HepG2 (cell line): Measurements from ENCODE around the gene DYNC2LI1. TPM values are rescaled to one million over a fixed set of nuclear protein-coding genes. Genes with fewer than 3 reads are reported as not detected.

ENCODE experiments used
- ATAC-seq: fragments of 200-7000 bp; cut with Tn5 transposase; 3 replicates; pipeline ENCODE4 v1.9.1; 2020; ENCODE audit warnings: mild to moderate bottlenecking, moderate library complexity
- BruUV-seq: library from RNA; stranded (reverse); fragments of 400-500 nt; replicated peaks from 2 replicates; lab custom pipeline; 2021; lab: Mats Ljungman, UMichigan
- CTCF ChIA-PET: fragments of 300-600 bp; formaldehyde crosslinking; extraction: SDS; loops from one replicate; lab custom pipeline; 2021; ENCODE audit warnings: low total read pairs, inconsistent platforms, low intra/inter-chr PET ratio; lab: Yijun Ruan, JAX
- POLR2A ChIA-PET: fragments of 350-600 bp; sonication (Branson Sonifier 250); formaldehyde crosslinking; loops from one replicate; lab custom pipeline; 2020; ENCODE audit warnings: antibody characterized with exemption, inconsistent platforms; lab: Yijun Ruan, JAX
- DNase-seq: peaks from one replicate; pipeline ENCODE4 v3.0.0-alpha.2; 2015; ENCODE audit warnings: low spot score
- FAIRE-seq: peaks from 3 replicates; lab custom pipeline; 2011; peaks lifted over from hg19 to GRCh38; lab: Jason Lieb, UNC
- H2AFZ ChIP-seq: one replicate; pipeline ENCODE4 v1.6.1; 2011; ENCODE audit warnings: low read length, inconsistent platforms
- H3K27ac ChIP-seq: fragments of 300-600 bp; 3 replicates; pipeline ENCODE4 v1.8.0; 2011; ENCODE audit warnings: mixed run types, mild to moderate bottlenecking, mixed read lengths, low read length, inconsistent platforms; ENCODE audit not compliant: insufficient read depth; ENCODE audit errors: extremely low read length
- H3K27me3 ChIP-seq, 2 experiments: fragments of 200-600 bp in 1 of 2; 2 replicates in 1 of 2; 3 replicates in 1 of 2; pipeline versions ENCODE4 v1.6.0 to v1.8.0; 2011; ENCODE audit warnings: low read length in 2 of 2, mild to moderate bottlenecking in 2 of 2, moderate library complexity in 2 of 2, inconsistent platforms in 1 of 2; ENCODE audit not compliant: insufficient read depth in 2 of 2, control insufficient read depth in 1 of 2
- H3K36me3 ChIP-seq, 2 experiments: fragments of 200-600 bp in 1 of 2; replicated peaks in 1 of 2; 2 replicates in 1 of 2; 3 replicates in 1 of 2; pipeline versions ENCODE4 v1.5.1 to v1.8.0; 2011; ENCODE audit warnings: low read length in 2 of 2, inconsistent platforms in 1 of 2; ENCODE audit not compliant: insufficient read depth in 2 of 2, control insufficient read depth in 1 of 2
- H3K4me1 ChIP-seq: 2 replicates; pipeline ENCODE4 v1.5.1; 2012; ENCODE audit warnings: low read length, inconsistent platforms; ENCODE audit not compliant: insufficient read depth
- H3K4me2 ChIP-seq: 2 replicates; pipeline ENCODE4 v1.6.0; 2011; ENCODE audit warnings: low read depth, low read length, inconsistent platforms
- H3K4me3 ChIP-seq, 3 experiments: fragments of 200-600 bp in 1 of 3; sonication (generic), shearing (Covaris generic) in 1 of 3; replicated peaks in 1 of 3; 2 replicates each; pipeline ENCODE4 v1.5.1; 2011 to 2016; ENCODE audit warnings: low read length in 3 of 3, inconsistent platforms in 2 of 3, low read depth in 2 of 3, mild to moderate bottlenecking in 2 of 3, control low read depth in 1 of 3, mixed read lengths in 1 of 3; ENCODE audit not compliant: insufficient read depth in 1 of 3
- H3K79me2 ChIP-seq: one replicate; pipeline ENCODE4 v1.6.1; 2011; ENCODE audit warnings: low read length, inconsistent platforms; ENCODE audit not compliant: insufficient read depth
- H3K9ac ChIP-seq: 2 replicates; pipeline ENCODE4 v1.6.0; 2011; ENCODE audit warnings: mild to moderate bottlenecking, low read depth, low read length, inconsistent platforms; ENCODE audit not compliant: insufficient read depth
- H3K9me3 ChIP-seq: 2 replicates; pipeline ENCODE4 v1.5.1; 2012; ENCODE audit warnings: mild to moderate bottlenecking, low read length
- H4K20me1 ChIP-seq: 2 replicates; pipeline ENCODE4 v1.6.0; 2011; ENCODE audit warnings: inconsistent platforms, mild to moderate bottlenecking, low read length, moderate library complexity; ENCODE audit not compliant: insufficient read depth
- ASH2L ChIP-seq: fragments of 300-600, 200-600 bp; sonication (generic); IDR thresholded peaks from 2 replicates; pipeline ENCODE4 v1.7.0; 2017; ENCODE audit warnings: low read depth, mild to moderate bottlenecking, moderate library complexity, mixed read lengths, low read length; ENCODE audit not compliant: insufficient read length
- GATAD2A ChIP-seq: IDR thresholded peaks from 2 replicates; pipeline ENCODE4 v1.6.1; 2016
- NCOA5 ChIP-seq: sonication (generic); formaldehyde crosslinking; IDR thresholded peaks from 2 replicates; pipeline ENCODE4 v1.4.0; 2020; ENCODE audit warnings: missing genetic modification reagents
- RAD21 ChIP-seq: fragments of 450-650 bp; formaldehyde crosslinking; IDR thresholded peaks from 2 replicates; pipeline ENCODE4 v1.5.0; 2020; ENCODE audit warnings: mild to moderate bottlenecking
- ZNF101 ChIP-seq: sonication (generic); formaldehyde crosslinking; IDR thresholded peaks from 2 replicates; pipeline ENCODE4 v1.4.0; 2020; ENCODE audit warnings: mild to moderate bottlenecking, low read depth, missing genetic modification reagents, borderline replicate concordance
- ZNF20 ChIP-seq: sonication (generic); formaldehyde crosslinking; IDR thresholded peaks from 2 replicates; pipeline ENCODE4 v1.4.0; 2020; ENCODE audit warnings: mild to moderate bottlenecking, moderate library complexity, missing genetic modification reagents
- ZNF343 ChIP-seq: sonication (generic); formaldehyde crosslinking; IDR thresholded peaks from 2 replicates; pipeline ENCODE4 v1.4.0; 2020; ENCODE audit warnings: mild to moderate bottlenecking, missing genetic modification reagents
- ZNF577 ChIP-seq: sonication (generic); formaldehyde crosslinking; IDR thresholded peaks from 2 replicates; pipeline ENCODE4 v1.4.0; 2020; ENCODE audit warnings: mild to moderate bottlenecking, low read depth, missing genetic modification reagents, borderline replicate concordance
- ZNF605 ChIP-seq: sonication (generic); formaldehyde crosslinking; IDR thresholded peaks from 2 replicates; pipeline ENCODE4 v1.8.0; 2022; ENCODE audit warnings: mild to moderate bottlenecking, missing genetic modification reagents
- ZNF792 ChIP-seq: IDR thresholded peaks from 2 replicates; pipeline ENCODE4 v1.6.1; 2016
- in situ Hi-C: cut with HindIII; loops from 2 replicates; pipeline ENCODE4 v1.10.0; 2017; ENCODE audit warnings: low pct_unique_long_range_greater_than_20kb; ENCODE audit not compliant: extremely low pct_ligation_motif_present
- intact Hi-C: fragments of 100-400 bp; cut with micrococcal nuclease; formaldehyde crosslinking; loops from one replicate; pipeline ENCODE4 v1.10.0; 2022; ENCODE audit not compliant: unreplicated experiment
- polyA plus RNA-seq, 8 experiments: library from polyadenylated mRNA; depleted of rRNA in 3 of 8; stranded (reverse) in 7 of 8; unstranded in 1 of 8; fragments of >200 nt; fragmentation: Illumina TruSeq in 4 of 8; extraction: Trizol in 4 of 8; gene quantifications; 2 replicates each; pipeline versions ENCODE4 v1.2.1 to v1.2.3, GENCODE V29; 2011 to 2016; ENCODE audit warnings: low read depth in 4 of 8, missing spikeins in 1 of 8, mixed read lengths in 1 of 8; ENCODE audit not compliant: insufficient read depth in 1 of 8
- total RNA-seq, 5 experiments: library from RNA; depleted of rRNA; stranded (reverse); fragments of >200 nt; fragmentation: Illumina TruSeq; extraction: Trizol; gene quantifications; 2 replicates each; pipeline ENCODE4 v1.2.3, GENCODE V29; 2016; ENCODE audit warnings: low read depth in 1 of 5
- TF ChIP-seq, protein P1 (sequence below), 2 experiments: sonication (generic) in 1 of 2; formaldehyde crosslinking in 1 of 2; IDR thresholded peaks; 2 replicates each; pipeline versions ENCODE4 v1.4.0 to v1.6.1; 2016 to 2020; ENCODE audit warnings: borderline replicate concordance in 1 of 2, low read depth in 1 of 2, mild to moderate bottlenecking in 1 of 2, missing genetic modification reagents in 1 of 2
- TF ChIP-seq, protein P2 (sequence below): fragments of 450-650 bp; IDR thresholded peaks from 2 replicates; pipeline ENCODE4 v1.6.1; 2017; ENCODE audit warnings: mild to moderate bottlenecking
- TF ChIP-seq, protein P3 (sequence below): sonication (generic); formaldehyde crosslinking; IDR thresholded peaks from 2 replicates; pipeline ENCODE4 v1.4.0; 2020; ENCODE audit warnings: missing genetic modification reagents, borderline replicate concordance
- TF ChIP-seq, protein P4 (sequence below): sonication (generic); formaldehyde crosslinking; IDR thresholded peaks from 2 replicates; pipeline ENCODE4 v1.4.0; 2020; ENCODE audit warnings: missing genetic modification reagents, mild to moderate bottlenecking, borderline replicate concordance

Gene DYNC2LI1
- total and polyA plus RNA-seq, 2 of the 13 experiments (the other 11 are each of a cell fraction or from before 2014, with no cell fraction given) = 16.9 to 23.2 TPM

DNA sequence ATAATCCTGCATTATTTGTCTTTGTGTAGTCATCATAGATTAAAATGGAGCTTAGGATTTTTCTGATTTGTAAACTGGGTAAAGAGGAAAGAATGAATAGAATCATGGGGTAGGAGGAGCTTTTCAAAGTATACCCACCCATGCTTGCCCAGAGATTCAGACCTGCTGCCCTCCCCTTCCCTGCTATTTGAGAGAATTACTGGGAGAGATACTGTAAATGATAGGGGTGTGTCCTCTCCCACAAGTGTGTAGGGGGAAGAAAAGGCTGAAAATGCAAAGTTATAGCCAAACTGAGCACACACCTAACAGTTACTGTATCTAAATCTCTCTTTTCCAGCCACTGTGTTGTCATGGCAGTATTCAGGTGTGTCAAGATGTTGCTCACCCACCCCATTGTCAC lies 21.5 kb upstream of the DYNC2LI1 start:
- Histone ChIP-seq H3K27me3 (no peaks in the 10 kb centered on the region), H3K36me3 (no peaks in the 10 kb centered on the region), H2AFZ (no peak overlapping the region), H3K4me3 (no peak overlapping the region), H4K20me1 (no peaks in the 10 kb centered on the region), H3K27ac (no peak overlapping the region), H3K9me3 (no peaks in the 10 kb centered on the region), H3K4me1 (no peaks in the 10 kb centered on the region), H3K4me2 (no peak overlapping the region), H3K79me2 (no peaks in the 10 kb centered on the region), H3K9ac (no peak overlapping the region)
- no peak for DNase-seq
- ChIA-PET POLR2A (interaction anchor here (1.0 kb wide), 1 partner anchor 12 kb away, joined by 3 read pairs; no protein-coding TSS in a partner anchor), CTCF (no interaction called here)
- ATAC-seq = no peak
- no peak for FAIRE-seq
- intact Hi-C loops (no loop called here), in situ Hi-C loops (no loop called here)
- no TSS peak for BruUV-seq
- TF ChIP-seq GATAD2A (CRISPR knock-in tag) (no peak), ZNF101 (CRISPR knock-in tag) (no peak), ZNF577 (no peak), ASH2L (no peak), ZNF20 (CRISPR knock-in tag) (no peak), NCOA5 (CRISPR knock-in tag) (no peak), ZNF605 (CRISPR knock-in tag) (no peak), ZNF343 (CRISPR knock-in tag) (no peak), RAD21 (no peak), ZNF792 (CRISPR knock-in tag) (no peak)
- TF ChIP-seq, protein P1, sequence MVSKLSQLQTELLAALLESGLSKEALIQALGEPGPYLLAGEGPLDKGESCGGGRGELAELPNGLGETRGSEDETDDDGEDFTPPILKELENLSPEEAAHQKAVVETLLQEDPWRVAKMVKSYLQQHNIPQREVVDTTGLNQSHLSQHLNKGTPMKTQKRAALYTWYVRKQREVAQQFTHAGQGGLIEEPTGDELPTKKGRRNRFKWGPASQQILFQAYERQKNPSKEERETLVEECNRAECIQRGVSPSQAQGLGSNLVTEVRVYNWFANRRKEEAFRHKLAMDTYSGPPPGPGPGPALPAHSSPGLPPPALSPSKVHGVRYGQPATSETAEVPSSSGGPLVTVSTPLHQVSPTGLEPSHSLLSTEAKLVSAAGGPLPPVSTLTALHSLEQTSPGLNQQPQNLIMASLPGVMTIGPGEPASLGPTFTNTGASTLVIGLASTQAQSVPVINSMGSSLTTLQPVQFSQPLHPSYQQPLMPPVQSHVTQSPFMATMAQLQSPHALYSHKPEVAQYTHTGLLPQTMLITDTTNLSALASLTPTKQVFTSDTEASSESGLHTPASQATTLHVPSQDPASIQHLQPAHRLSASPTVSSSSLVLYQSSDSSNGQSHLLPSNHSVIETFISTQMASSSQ (IDR thresholded peaks at IDR 0.05; ENCODE audit: low read depth) = no peak
- TF ChIP-seq, protein P1 (CRISPR knock-in tag; IDR thresholded peaks at IDR 0.05; ENCODE audit: borderline replicate concordance) = no peak
- TF ChIP-seq, protein P2, sequence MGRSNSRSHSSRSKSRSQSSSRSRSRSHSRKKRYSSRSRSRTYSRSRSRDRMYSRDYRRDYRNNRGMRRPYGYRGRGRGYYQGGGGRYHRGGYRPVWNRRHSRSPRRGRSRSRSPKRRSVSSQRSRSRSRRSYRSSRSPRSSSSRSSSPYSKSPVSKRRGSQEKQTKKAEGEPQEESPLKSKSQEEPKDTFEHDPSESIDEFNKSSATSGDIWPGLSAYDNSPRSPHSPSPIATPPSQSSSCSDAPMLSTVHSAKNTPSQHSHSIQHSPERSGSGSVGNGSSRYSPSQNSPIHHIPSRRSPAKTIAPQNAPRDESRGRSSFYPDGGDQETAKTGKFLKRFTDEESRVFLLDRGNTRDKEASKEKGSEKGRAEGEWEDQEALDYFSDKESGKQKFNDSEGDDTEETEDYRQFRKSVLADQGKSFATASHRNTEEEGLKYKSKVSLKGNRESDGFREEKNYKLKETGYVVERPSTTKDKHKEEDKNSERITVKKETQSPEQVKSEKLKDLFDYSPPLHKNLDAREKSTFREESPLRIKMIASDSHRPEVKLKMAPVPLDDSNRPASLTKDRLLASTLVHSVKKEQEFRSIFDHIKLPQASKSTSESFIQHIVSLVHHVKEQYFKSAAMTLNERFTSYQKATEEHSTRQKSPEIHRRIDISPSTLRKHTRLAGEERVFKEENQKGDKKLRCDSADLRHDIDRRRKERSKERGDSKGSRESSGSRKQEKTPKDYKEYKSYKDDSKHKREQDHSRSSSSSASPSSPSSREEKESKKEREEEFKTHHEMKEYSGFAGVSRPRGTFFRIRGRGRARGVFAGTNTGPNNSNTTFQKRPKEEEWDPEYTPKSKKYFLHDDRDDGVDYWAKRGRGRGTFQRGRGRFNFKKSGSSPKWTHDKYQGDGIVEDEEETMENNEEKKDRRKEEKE = no peak
- TF ChIP-seq, protein P3, sequence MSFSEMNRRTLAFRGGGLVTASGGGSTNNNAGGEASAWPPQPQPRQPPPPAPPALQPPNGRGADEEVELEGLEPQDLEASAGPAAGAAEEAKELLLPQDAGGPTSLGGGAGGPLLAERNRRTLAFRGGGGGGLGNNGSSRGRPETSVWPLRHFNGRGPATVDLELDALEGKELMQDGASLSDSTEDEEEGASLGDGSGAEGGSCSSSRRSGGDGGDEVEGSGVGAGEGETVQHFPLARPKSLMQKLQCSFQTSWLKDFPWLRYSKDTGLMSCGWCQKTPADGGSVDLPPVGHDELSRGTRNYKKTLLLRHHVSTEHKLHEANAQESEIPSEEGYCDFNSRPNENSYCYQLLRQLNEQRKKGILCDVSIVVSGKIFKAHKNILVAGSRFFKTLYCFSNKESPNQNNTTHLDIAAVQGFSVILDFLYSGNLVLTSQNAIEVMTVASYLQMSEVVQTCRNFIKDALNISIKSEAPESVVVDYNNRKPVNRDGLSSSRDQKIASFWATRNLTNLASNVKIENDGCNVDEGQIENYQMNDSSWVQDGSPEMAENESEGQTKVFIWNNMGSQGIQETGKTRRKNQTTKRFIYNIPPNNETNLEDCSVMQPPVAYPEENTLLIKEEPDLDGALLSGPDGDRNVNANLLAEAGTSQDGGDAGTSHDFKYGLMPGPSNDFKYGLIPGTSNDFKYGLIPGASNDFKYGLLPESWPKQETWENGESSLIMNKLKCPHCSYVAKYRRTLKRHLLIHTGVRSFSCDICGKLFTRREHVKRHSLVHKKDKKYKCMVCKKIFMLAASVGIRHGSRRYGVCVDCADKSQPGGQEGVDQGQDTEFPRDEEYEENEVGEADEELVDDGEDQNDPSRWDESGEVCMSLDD (CRISPR knock-in tag) = no peak
- TF ChIP-seq, protein P4, sequence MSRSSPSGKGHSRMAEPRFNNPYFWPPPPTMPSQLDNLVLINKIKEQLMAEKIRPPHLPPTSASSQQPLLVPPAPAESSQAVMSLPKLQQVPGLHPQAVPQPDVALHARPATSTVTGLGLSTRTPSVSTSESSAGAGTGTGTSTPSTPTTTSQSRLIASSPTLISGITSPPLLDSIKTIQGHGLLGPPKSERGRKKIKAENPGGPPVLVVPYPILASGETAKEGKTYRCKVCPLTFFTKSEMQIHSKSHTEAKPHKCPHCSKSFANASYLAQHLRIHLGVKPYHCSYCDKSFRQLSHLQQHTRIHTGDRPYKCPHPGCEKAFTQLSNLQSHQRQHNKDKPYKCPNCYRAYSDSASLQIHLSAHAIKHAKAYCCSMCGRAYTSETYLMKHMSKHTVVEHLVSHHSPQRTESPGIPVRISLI (CRISPR knock-in tag) = no peak
